HG03354 (cell line): Measurements from ENCODE around the gene KITLG.

Experiments used
- ATAC-seq: cut with Tn5 transposase; IDR thresholded peaks from one replicate; pipeline ENCODE4 v1.9.1; 2021; ENCODE audit warnings: mild to moderate bottlenecking; ENCODE audit not compliant: unreplicated experiment, poor library complexity, severe bottlenecking

Gene KITLG

DNA sequence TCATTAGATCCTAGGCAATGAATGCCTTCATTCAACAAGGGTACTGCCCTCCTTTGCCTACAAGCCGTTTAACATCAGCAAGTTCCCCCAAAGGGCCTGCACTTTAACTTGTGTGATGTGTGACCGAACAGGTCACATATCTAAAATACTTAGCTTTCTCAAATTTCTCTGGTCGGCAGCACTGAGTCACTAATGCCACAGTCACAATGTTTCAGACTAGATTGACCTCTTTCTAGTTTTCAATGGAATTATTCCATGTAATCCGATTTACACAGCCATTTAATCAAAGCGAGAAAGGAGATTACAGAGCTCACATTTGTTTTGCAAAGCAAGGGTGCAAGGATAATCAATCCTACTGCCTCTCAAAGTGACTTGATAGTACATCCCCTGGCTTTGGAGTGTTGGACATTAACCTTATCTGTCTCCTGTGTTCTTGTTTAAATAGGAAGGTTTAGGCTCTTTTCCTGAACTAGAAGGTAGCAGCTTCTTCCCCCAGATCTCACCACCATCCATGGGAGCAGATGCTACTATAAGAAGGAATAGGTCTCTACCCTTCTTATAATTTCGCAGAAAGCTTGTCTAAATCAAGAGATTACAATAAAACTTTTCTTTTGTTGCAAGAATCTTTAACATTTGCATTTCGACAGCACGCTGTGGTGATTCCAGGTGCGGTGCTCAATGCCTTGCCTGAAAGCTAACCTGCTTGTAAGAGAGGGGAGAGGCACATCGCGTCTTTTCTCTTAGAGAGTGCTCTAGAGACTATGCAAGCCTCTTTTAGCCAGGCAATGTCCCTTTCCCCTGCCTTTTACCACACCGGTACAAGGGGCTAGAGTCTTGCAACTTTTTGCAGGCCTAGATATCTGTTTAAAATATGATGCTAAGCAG is 1.8 kb downstream of the KITLG start:
- no peak for ATAC-seq

DNA sequence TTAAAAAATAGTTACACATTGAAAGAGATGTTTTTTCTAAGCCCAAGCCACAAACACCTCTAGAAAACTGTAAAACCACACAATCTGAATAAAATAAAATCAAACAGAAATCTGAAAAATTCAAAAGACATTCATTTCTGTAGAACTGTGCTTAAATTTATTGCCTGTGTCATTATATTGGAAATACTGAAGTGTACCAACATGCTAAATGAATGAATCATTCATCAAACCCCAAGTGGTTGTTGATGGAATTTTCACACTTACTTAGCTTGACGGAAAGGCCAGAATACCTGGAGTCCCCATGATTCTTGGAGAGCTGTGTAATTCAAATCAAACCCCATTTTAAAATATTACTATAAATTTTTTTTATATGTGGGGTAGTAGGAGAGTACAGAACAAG is 2.7 kb downstream of the KITLG start:
- no peak for ATAC-seq

DNA sequence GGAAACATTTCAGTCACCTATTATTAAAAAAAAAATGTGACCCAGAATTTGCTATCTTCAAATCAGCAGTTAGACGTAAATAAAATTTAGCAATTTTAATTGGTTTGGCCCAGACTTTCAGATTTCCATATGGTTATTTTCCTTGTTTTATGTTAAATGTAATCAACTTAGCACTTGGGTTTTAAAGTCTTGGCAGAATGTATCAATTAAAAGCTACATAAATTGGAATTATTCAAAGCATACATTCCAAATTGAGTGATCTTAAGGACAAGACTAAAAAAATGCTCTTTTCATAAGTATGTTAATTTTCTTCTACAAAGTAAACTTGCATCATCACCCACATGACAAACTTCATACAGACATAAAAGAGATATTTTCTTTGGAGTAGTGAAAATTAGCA is 3.4 kb downstream of the KITLG start:
- no peak for ATAC-seq

GRCh38 chr12:88575361-88575970 is 4.8 kb downstream of the KITLG start:
- no peak for ATAC-seq

DNA sequence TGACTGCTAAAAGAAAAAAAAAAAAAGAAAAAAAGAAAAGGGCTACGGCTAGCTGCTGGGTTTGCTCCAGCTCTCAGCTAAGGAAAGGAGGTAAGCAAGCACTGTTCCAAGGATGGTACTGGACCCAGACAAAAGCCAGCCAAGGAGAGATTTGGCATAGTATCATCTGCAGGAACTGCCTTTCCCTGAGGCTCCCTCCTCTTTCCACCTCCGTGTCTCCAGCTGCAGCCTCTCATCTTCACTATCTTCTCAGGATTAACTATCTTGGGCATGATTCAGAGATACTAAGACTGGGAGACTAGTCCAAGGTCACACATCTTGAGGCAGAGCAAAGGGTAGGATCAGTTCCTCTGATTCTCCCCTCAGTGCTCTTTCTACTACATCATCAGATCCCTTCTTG is 6.0 kb downstream of the KITLG start:
- no peak for ATAC-seq

DNA sequence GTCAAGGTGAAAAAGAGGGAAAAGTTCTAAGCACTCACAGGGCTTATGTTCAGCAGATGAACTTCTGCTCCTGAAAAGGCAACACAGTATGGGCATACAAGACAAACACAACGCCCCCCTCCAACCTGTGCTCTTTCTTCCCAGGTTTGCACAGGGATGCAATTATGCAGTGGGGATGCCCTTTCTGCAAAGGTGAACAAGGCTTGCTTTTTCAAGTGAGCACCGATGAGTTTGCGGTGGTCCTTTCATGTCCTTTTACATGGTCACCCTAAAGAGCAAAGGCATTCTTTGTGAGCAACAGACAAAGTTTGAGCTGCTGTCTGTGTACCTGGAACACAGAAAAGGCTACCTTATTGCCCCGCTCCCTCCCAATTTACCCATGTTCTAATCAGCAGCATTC is 6.7 kb downstream of the KITLG start:
- ATAC-seq, result no peak

DNA sequence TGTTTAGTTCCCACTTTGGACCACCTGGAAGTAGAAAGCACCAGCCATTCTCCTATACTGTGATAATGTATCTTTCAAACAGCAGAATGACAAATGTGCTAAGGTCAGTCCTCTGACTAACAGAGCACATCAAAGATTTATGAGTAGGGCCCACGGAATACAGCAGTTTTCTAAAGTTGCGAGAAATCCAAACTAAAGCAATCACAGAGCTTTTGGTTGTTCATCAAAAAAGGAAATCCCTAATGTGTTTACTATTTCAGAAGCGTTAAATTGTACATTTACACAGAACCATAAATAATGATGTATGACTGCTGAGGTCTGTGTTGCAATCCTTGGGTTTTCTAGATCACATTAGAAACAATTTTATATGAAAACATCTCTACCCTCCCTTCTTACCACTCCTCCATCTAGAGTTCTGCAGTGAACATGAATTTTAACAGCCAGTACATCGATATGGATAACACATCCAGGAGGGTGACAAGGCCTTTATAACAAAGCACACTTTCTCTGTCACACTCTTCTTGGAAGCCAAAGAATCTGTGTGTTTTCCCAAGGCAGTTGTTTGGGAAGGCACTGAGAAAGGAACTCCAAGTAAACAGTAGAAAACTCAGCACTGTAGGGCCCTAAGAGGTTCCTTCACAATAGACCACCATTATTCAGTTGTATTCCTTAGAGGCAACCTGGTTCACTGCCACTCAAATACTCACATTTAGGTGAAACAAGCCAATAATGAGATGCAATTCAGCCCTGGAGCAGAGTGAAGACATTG is 7.3 kb downstream of the KITLG start:
- ATAC-seq, result no peak

- no peak for ATAC-seq
Measured at GRCh38 chr12:88571543-88571942, 8.7 kb downstream of the KITLG start.

DNA sequence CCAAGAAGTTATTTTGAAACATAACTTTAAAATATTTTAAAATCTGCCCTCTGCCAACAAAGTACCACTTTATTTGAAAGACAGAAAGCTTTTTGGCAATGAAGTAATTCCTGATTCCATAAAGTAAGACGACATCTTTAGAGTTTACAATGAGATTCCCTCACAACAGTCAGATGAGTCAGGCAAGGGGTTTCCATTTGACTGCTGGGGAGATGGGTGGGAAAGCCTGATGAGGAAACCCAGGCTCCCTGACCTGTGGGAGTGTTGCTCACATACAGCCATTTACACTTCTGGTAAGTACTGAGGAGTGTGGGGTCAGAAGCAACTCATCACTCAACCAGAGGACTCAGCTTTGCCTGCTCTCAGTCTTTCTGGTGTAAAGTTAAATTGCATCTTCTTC is 10.2 kb downstream of the KITLG start:
- no peak for ATAC-seq

DNA sequence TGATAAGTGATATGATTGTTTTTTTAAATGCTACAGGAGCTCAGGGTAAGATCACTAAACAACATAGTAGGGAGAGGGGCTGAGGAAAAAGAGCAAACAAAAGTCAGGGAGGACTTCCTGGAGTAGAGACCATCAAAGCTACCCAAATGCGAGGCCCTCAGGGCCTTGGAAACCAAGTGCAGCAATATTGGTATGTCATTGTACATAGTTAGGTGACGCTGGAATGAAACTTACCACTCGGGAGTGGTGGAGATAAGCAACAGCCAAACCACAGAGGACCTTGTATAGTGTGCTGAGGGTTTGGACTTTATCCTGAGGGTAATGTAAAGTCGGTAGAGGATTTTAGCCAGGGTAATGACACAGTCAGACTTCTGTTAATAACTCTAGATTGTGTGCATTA is 13.8 kb downstream of the KITLG start:
- ATAC-seq, result no peak

DNA sequence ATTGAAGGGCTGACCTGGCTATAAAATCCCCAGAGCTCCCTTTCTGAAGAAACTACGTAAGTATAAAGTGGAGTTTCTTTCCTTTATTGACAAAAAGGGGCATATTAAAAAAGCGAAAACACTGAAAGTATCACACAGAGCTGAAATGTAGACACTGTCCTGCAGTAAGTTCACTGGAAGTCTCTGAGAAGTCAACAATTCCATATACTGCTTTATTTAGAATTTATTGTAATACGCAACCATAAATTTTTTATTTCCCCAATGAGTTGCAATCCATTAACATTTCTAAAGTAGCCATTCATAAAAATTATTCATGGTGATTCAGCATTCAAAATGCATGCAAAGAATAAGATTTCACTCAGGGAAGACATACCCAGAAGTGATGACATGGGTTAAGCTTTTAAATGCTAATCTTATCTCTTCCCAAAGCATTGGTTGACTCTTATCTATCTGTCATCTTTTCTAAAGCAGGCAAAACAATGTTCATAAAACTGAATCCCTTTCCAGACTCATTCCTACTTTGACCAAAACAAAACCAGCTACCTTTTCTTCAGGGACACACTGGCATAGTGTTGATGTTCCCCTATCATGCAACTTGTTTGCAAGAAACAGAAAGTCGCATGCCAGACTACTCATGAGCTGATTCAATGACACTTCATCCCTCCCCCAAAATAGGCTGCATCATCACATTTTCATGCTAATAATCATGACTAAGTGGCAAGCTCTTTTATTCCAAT is 17.3 kb downstream of the KITLG start:
- ATAC-seq, result no peak

- no peak for ATAC-seq
Measured at GRCh38 chr12:88562151-88562550, 18.1 kb downstream of the KITLG start.

GRCh38 chr12:88559772-88560171 is 20.5 kb downstream of the KITLG start:
- ATAC-seq, result no peak

- no peak for ATAC-seq
Measured at GRCh38 chr12:88559199-88559598, 21.1 kb downstream of the KITLG start.

GRCh38 chr12:88558340-88558867 is 21.9 kb downstream of the KITLG start:
- ATAC-seq, result no peak

DNA sequence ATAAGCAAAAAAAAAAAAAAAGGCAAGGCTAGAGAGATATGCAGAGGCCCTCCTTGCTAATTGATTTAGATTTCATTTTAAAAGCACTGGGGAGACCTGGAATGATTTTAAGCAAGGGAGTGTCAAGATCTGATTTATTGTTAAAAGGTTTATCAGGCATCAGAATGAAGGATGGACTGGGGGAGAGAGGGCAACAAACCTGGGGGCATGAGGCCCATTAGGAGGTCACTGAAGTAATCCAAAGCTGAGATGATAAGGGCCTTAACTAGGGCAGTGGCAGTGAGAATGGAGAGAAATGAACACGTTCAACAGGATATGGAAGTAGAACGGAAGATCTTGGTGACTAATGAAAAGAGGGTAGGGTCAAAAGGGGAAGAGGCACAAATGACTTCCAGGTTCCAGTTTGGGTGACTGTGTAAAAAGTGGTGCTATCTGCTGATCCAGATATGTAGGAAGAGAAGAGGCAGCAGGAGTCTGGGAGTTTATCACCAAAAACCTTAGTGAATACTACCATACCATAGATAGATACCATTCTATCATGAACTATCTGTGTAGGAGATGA is 24.0 kb downstream of the KITLG start:
- no peak for ATAC-seq

DNA sequence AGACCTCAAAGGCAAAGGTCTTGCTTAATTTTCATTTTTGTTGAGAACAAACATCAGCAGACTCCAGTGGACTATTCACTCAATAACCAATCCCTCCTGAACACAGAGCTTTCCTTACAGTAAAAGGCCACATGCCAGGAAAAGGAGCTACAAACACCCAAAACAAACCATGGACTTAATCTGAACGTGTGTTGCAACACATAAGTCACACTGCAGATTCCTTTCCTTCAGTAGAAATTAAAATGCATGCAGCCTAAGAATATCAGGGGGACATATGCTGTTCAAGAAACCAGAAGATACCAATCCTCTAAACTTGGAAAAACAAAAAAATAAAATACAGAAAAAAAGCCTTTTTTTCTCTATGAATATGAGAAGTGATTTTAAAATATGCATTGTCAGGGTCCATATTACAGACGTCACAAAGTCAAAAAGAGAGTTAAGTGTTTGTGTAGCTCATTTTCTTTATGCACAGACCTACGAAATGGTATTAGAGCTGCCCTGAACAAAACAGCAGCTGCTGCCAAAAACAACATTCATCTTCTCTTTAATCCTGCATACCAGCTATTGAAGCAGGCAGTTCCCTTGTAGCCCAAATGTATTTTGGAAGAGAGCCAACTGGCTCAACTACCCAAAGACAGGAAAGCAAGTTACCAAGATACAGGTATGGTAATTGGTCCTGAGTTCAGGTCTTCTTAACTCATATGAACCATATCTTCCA is 26.2 kb downstream of the KITLG start:
- no peak for ATAC-seq

- no peak for ATAC-seq
Measured at GRCh38 chr12:88552610-88553079, 27.6 kb downstream of the KITLG start.

DNA sequence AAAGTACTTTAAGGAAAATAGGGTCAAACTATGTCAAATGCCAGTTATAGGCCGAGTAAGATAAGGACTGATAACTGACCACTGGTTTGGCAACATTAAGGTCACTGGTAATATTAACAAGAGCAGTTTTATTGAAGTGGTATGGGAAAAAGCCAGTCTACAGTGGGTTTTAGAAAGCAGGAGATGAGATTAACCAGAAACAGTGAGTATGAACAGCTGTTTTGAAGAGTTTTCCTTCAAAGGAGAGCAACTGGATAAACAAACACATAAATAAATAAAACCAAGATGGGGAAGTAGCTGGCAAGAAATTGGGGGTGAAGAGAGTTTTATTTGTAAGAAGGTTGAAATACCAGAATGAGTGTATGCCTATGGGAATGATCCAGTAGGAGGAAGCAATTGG is 30.3 kb downstream of the KITLG start:
- ATAC-seq, result no peak
